ENCODE results near the gene TRAF3.

- no peak for TF ChIP-seq YY1 (IDR thresholded peaks at IDR 0.05; ENCODE audit: insufficient read depth, insufficient read length)
- no peak for TF ChIP-seq ZNF274 (IDR thresholded peaks at IDR 0.05; ENCODE audit: low read depth, low read length)
- no peak for TF ChIP-seq SUZ12 (IDR thresholded peaks at IDR 0.05; ENCODE audit: extremely low read depth, insufficient read depth, insufficient read length)
These were observed 44.3 kb upstream of the TRAF3 start for GRCh38 chr14:102732924-102733323.

All from NT2/D1 (cell line).